ENCODE measurements around the gene SHC4. TPM values are rescaled to one million over a fixed set of nuclear protein-coding genes. Genes with fewer than 3 reads are reported as not detected.
A peak's percentile ranks its signal among the peaks of the same experiment; 100 is the strongest.

The SHC4 gene
- total and polyA plus RNA-seq, 2 of the 13 experiments (the other 11 are each of a cell fraction or from before 2014, with no cell fraction given) = 0.04 TPM; not detected in 1

DNA sequence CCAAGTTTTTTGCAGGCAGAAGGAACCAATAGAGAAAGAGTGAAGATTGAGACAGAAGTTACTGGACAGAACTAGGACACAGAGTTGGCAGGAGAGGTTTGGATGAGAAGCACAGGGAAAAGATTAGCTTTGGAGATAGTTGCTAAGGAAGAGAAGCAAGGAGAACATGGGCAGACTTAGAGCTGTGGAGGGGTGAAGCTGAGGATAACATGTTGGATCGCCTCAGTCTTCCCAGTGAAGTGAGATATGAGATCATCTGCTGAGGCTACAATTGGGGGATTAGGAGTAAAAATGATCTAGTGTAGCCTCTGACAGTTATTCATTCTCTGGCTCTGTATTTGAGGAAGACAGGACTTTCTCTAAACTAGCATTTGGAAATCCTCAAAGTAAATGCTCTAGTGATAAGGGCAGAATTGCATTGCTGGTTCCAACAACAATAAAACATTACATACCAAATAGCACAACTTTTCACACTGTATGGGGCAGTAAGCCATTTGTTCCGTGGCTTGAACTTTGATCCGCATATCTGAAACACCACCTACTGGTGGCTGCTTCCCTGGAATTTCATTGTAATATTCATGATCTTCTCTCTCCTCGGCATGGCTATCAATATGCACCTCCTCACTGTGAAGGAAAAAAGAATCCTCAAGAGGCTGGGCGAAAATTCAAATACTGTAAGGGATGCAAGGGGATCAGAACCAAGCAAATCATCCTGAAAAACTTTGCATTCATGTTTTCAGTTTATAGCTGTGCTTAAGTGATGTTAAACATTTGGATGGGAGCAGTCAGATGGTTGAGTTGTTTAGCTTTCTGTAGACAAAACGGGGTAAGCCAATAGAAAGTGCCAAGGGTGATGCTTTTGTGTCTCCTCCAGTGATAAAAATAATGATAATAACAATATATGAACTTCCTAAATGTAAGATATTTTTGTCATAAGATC is 107.9 kb downstream of the SHC4 start:
- POLR2A ChIA-PET = no interaction called here
- H3K79me2 ChIP-seq (ENCODE audit: insufficient read depth, low read length) = no peaks in the 10 kb centered on the region
- CTCF ChIA-PET (ENCODE audit: low intra/inter-chr PET ratio, low total read pairs) = interaction anchor here (1.6 kb wide), 1 partner anchor 498 kb away, joined by 5 read pairs; no protein-coding TSS in a partner anchor
- no peaks in the 10 kb centered on the region for H3K36me3 ChIP-seq (replicated peaks in 1 of 2; ENCODE audit: control insufficient read depth in 1 of 2, insufficient read depth in 2 of 2, low read length in 2 of 2)
- peak; percentile 33 for DNase-seq (ENCODE audit: low spot score)
- no peaks in the 10 kb centered on the region; a peak in 1 of 5 replicates for H3K27me3 ChIP-seq (ENCODE audit: control insufficient read depth in 1 of 2, insufficient read depth in 2 of 2, low read length in 2 of 2)
- FAIRE-seq = peak; percentile 73
- peak overlapping the region; percentile 68 for H2AFZ ChIP-seq (ENCODE audit: low read length)
- H3K27ac ChIP-seq (ENCODE audit: extremely low read length, insufficient read depth, low read length) = no peak overlapping the region
- no peak overlapping the region; the same call in 1 of the 2 replicates for H3K9ac ChIP-seq (ENCODE audit: insufficient read depth, low read depth, low read length)
- peaks cover 11% of the 10 kb centered on the region for H3K4me1 ChIP-seq (ENCODE audit: insufficient read depth, low read length)
- H3K4me2 ChIP-seq (ENCODE audit: low read depth, low read length) = peak overlapping the region; percentile 66
- H3K4me3 ChIP-seq (replicated peaks in 1 of 3; ENCODE audit: insufficient read depth in 1 of 3, low read depth in 2 of 3, low read length in 3 of 3) = peak overlapping the region in 1 of 3 experiments; percentile 18; a peak in 1 of 6 replicates
- intact Hi-C loops (cut with micrococcal nuclease; ENCODE audit: unreplicated experiment) (loop anchor here (1.0 kb wide), 1 partner anchor 497 kb away; no protein-coding TSS in a partner anchor), in situ Hi-C loops (cut with HindIII; ENCODE audit: extremely low pct_ligation_motif_present, low pct_unique_long_range_greater_than_20kb) (loop anchor here (25.0 kb wide), 1 partner anchor 232 kb away; no protein-coding TSS in a partner anchor)
- no peaks in the 10 kb centered on the region for H3K9me3 ChIP-seq (ENCODE audit: low read length)
- H4K20me1 ChIP-seq (ENCODE audit: insufficient read depth, low read length) = no peaks in the 10 kb centered on the region
- WGBS (ENCODE audit: low lambda C conversion rate) = 0% methylated on average over 6 of the region's 6 CpGs
- peak; percentile 96 for ATAC-seq
- no TSS peak for BruUV-seq (replicated peaks)
- peak; percentile 83 for TF ChIP-seq TEAD3 (CRISPR knock-in tag; optimal IDR thresholded peaks at IDR 0.05; ENCODE audit: borderline replicate concordance)
- TF ChIP-seq SOX6 (IDR thresholded peaks at IDR 0.05) = no peak
- peak; percentile 49; the same call in 1 of the 2 replicates for TF ChIP-seq SOX6 (CRISPR knock-in tag; IDR thresholded peaks at IDR 0.05)
- 0 out of 2 replicates have a peak, but pooled peaks have one; percentile 20 for TF ChIP-seq RXRB (CRISPR knock-in tag; IDR thresholded peaks at IDR 0.05; ENCODE audit: borderline replicate concordance)
- no peak for TF ChIP-seq ZFYVE20 (CRISPR knock-in tag; IDR thresholded peaks at IDR 0.05; ENCODE audit: borderline replicate concordance, low read depth)
- peak; percentile 77 for TF ChIP-seq PPARG (CRISPR knock-in tag; conservative IDR thresholded peaks at IDR 0.05)
- no peak for TF ChIP-seq U2AF1 (optimal IDR thresholded peaks at IDR 0.05; ENCODE audit: low read depth, low read length)
- peak; percentile 32; the same call in 1 of the 2 replicates for TF ChIP-seq EHMT2 (IDR thresholded peaks at IDR 0.05; ENCODE audit: borderline replicate concordance, low read depth, low read length)
- no peak for TF ChIP-seq FOXO1 (CRISPR knock-in tag; IDR thresholded peaks at IDR 0.05)
- TF ChIP-seq SMC3 (IDR thresholded peaks at IDR 0.05; ENCODE audit: low read length) = peak; percentile 57
- TF ChIP-seq, protein P1, sequence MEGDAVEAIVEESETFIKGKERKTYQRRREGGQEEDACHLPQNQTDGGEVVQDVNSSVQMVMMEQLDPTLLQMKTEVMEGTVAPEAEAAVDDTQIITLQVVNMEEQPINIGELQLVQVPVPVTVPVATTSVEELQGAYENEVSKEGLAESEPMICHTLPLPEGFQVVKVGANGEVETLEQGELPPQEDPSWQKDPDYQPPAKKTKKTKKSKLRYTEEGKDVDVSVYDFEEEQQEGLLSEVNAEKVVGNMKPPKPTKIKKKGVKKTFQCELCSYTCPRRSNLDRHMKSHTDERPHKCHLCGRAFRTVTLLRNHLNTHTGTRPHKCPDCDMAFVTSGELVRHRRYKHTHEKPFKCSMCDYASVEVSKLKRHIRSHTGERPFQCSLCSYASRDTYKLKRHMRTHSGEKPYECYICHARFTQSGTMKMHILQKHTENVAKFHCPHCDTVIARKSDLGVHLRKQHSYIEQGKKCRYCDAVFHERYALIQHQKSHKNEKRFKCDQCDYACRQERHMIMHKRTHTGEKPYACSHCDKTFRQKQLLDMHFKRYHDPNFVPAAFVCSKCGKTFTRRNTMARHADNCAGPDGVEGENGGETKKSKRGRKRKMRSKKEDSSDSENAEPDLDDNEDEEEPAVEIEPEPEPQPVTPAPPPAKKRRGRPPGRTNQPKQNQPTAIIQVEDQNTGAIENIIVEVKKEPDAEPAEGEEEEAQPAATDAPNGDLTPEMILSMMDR (CRISPR knock-in tag; IDR thresholded peaks at IDR 0.05) = peak; percentile 68
- TF ChIP-seq, protein P2, sequence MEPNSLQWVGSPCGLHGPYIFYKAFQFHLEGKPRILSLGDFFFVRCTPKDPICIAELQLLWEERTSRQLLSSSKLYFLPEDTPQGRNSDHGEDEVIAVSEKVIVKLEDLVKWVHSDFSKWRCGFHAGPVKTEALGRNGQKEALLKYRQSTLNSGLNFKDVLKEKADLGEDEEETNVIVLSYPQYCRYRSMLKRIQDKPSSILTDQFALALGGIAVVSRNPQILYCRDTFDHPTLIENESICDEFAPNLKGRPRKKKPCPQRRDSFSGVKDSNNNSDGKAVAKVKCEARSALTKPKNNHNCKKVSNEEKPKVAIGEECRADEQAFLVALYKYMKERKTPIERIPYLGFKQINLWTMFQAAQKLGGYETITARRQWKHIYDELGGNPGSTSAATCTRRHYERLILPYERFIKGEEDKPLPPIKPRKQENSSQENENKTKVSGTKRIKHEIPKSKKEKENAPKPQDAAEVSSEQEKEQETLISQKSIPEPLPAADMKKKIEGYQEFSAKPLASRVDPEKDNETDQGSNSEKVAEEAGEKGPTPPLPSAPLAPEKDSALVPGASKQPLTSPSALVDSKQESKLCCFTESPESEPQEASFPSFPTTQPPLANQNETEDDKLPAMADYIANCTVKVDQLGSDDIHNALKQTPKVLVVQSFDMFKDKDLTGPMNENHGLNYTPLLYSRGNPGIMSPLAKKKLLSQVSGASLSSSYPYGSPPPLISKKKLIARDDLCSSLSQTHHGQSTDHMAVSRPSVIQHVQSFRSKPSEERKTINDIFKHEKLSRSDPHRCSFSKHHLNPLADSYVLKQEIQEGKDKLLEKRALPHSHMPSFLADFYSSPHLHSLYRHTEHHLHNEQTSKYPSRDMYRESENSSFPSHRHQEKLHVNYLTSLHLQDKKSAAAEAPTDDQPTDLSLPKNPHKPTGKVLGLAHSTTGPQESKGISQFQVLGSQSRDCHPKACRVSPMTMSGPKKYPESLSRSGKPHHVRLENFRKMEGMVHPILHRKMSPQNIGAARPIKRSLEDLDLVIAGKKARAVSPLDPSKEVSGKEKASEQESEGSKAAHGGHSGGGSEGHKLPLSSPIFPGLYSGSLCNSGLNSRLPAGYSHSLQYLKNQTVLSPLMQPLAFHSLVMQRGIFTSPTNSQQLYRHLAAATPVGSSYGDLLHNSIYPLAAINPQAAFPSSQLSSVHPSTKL (CRISPR knock-in tag; IDR thresholded peaks at IDR 0.05) = 0 out of 2 replicates have a peak, but pooled peaks have one; percentile 18
- TF ChIP-seq, protein P3, sequence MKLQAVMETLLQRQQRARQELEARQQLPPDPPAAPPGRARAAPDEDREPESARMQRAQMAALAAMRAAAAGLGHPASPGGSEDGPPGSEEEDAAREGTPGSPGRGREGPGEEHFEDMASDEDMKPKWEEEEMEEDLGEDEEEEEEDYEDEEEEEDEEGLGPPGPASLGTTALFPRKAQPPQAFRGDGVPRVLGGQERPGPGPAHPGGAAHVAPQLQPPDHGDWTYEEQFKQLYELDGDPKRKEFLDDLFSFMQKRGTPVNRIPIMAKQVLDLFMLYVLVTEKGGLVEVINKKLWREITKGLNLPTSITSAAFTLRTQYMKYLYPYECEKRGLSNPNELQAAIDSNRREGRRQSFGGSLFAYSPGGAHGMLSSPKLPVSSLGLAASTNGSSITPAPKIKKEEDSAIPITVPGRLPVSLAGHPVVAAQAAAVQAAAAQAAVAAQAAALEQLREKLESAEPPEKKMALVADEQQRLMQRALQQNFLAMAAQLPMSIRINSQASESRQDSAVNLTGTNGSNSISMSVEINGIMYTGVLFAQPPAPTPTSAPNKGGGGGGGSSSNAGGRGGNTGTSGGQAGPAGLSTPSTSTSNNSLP (IDR thresholded peaks at IDR 0.05; ENCODE audit: low read depth, low read length) = peak; percentile 86
- TF ChIP-seq STAG1 (CRISPR knock-in tag; IDR thresholded peaks at IDR 0.05) = peak; percentile 44
- TF ChIP-seq HNF4A (CRISPR knock-in tag; IDR thresholded peaks at IDR 0.05) = peak; percentile 85
- TF ChIP-seq, protein P4, sequence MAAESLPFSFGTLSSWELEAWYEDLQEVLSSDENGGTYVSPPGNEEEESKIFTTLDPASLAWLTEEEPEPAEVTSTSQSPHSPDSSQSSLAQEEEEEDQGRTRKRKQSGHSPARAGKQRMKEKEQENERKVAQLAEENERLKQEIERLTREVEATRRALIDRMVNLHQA (CRISPR knock-in tag; IDR thresholded peaks at IDR 0.05) = no peak
